A549 treated with Mapracorat at 1 μM for 4 hours (cell line): ENCODE data around the gene FCER1G. TPM values are rescaled to one million over a fixed set of nuclear protein-coding genes. Genes with fewer than 3 reads are reported as not detected.

Experiments
- total RNA-seq: library from RNA; stranded (reverse); fragments of 200-300 nt; extraction: Qiagen RNA extraction; gene quantifications from 5 replicates; pipeline ENCODE4 v1.2.3, GENCODE V29; 2022

FCER1G gene
- 0.28 to 0.54 TPM (median 0.34 TPM) in 3 of 5 replicates, not detected in the others for total RNA-seq

GRCh38 chr1:161215076-161215475 lies at the start of gene FCER1G:
Gene FCER1G, plus strand, starts transcription at chr1:161215295. Its CDS starts 27 bp downstream, at chr1:161215322.

GRCh38 chr1:161165742-161166668 lies 49.1 kb upstream of the FCER1G start, which contains the start of gene PPOX:
Gene PPOX, plus strand, starts transcription at chr1:161166426. Its CDS starts 422 bp downstream, at chr1:161166848.

GRCh38 chr1:161177112-161177935 lies 37.8 kb upstream of the FCER1G start, which contains the start of gene B4GALT3:
Gene B4GALT3, minus strand, starts transcription at chr1:161177507. Its CDS starts 1,447 bp downstream, at chr1:161176060.

GRCh38 chr1:161198897-161199431 lies 16.1 kb upstream of the FCER1G start, which contains the start of gene ADAMTS4:
Gene ADAMTS4, minus strand, starts transcription at chr1:161199054. Its CDS starts 427 bp downstream, at chr1:161198627.

GRCh38 chr1:161201836-161202712 lies 13.0 kb upstream of the FCER1G start, which contains the start of gene NDUFS2:
Gene NDUFS2, plus strand, starts transcription at chr1:161202367. Its CDS starts 19 bp downstream, at chr1:161202386.

GRCh38 chr1:161225534-161226319 lies 10.6 kb downstream of the FCER1G start, which contains the start of gene TOMM40L:
Gene TOMM40L, plus strand, starts transcription at chr1:161226060. Its CDS starts 430 bp downstream, at chr1:161226490.

GRCh38 chr1:161238039-161238473 lies 23.0 kb downstream of the FCER1G start, which contains the start of gene NR1I3:
Gene NR1I3, minus strand, starts transcription at chr1:161238203. Its CDS starts 1,638 bp downstream, at chr1:161236565.

GRCh38 chr1:161258439-161259344 lies 43.6 kb downstream of the FCER1G start, which contains the start of gene PCP4L1:
Gene PCP4L1, plus strand, starts transcription at chr1:161258745. Its CDS starts 230 bp downstream, at chr1:161258975.

Other genes with a start within 250 kb of the FCER1G start
- 50.8 to 59.9 TPM (median 55.2 TPM) in 5 replicates for gene F11R, start 194.1 kb upstream of the FCER1G start, total RNA-seq
- 0.25 TPM in 2 of 5 replicates, not detected in the others for gene TSTD1, start 176.3 kb upstream of the FCER1G start, total RNA-seq
- 44.5 to 55.8 TPM (median 49.0 TPM) in 5 replicates for gene USF1, start 169.3 kb upstream of the FCER1G start, total RNA-seq
- gene ARHGAP30, start 145.4 kb upstream of the FCER1G start, total RNA-seq, result 0.06 to 0.14 TPM (median 0.07 TPM) in 5 replicates
- 1.5 to 2.2 TPM (median 1.9 TPM) in 5 replicates for gene NECTIN4, start 125.7 kb upstream of the FCER1G start, total RNA-seq
- 1.0 to 2.7 TPM (median 1.5 TPM) in 5 replicates for gene KLHDC9, start 116.9 kb upstream of the FCER1G start, total RNA-seq
- gene PFDN2, start 97.3 kb upstream of the FCER1G start, total RNA-seq, result 95.5 to 125 TPM (median 108 TPM) in 5 replicates
- 29.0 to 32.1 TPM (median 29.6 TPM) in 5 replicates for gene NIT1, start 97.2 kb upstream of the FCER1G start, total RNA-seq
- gene DEDD, start 82.6 kb upstream of the FCER1G start, total RNA-seq, result 29.6 to 36.1 TPM (median 32.2 TPM) in 5 replicates
- 81.6 to 150 TPM (median 92.8 TPM) in 5 replicates for gene UFC1, start 61.3 kb upstream of the FCER1G start, total RNA-seq
- 16.9 to 25.7 TPM (median 21.1 TPM) in 5 replicates for gene USP21, start 55.8 kb upstream of the FCER1G start, total RNA-seq
- 12.2 to 19.4 TPM (median 15.1 TPM) in 5 replicates for gene PPOX, start 48.9 kb upstream of the FCER1G start, total RNA-seq
- gene B4GALT3, start 37.8 kb upstream of the FCER1G start, total RNA-seq, result 20.4 to 27.7 TPM (median 25.8 TPM) in 5 replicates
- gene ADAMTS4, start 16.2 kb upstream of the FCER1G start, total RNA-seq, result 0.02 TPM in 1 of 5 replicates, not detected in the others
- 77.6 to 93.0 TPM (median 83.3 TPM) in 5 replicates for gene NDUFS2, start 12.9 kb upstream of the FCER1G start, total RNA-seq
- not detected in 5 replicates for gene APOA2, start 8.3 kb downstream of the FCER1G start, total RNA-seq
- 10.0 to 12.8 TPM (median 11.8 TPM) in 5 replicates for gene TOMM40L, start 10.8 kb downstream of the FCER1G start, total RNA-seq
- not detected in 5 replicates for gene NR1I3, start 22.9 kb downstream of the FCER1G start, total RNA-seq
- gene PCP4L1, start 43.5 kb downstream of the FCER1G start, total RNA-seq, result not detected in 5 replicates
- gene MPZ, start 94.7 kb downstream of the FCER1G start, total RNA-seq, result 0.09 to 0.43 TPM (median 0.27 TPM) in 4 of 5 replicates, not detected in the other
- 236 to 250 TPM (median 242 TPM) in 5 replicates for gene SDHC, start 99.1 kb downstream of the FCER1G start, total RNA-seq
- gene CFAP126, start 152.6 kb downstream of the FCER1G start, total RNA-seq, result 0.19 to 0.32 TPM (median 0.24 TPM) in 3 of 5 replicates, not detected in the others